Measurements from ENCODE around the gene VOPP1.

VOPP1 gene

DNA sequence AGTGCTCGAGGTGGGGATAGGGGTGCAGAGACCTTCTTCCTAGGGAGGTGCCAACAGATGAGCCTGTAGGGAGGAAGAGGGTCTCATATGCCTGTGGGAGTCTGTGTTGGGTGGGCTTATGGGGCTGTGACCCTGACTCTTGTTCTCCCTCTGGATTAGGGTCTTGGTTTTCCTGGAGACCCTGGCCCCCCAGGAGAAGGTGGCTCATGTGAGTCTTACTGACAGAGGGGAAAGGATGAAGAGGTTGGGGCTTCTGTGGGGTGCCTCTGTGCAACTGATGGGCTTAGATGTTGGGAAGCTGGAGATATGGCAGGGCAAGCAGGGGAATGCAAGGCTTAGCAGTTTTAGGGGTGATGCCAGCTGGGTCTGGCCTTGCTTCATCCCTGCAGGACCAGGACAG is 20.2 kb upstream of the VOPP1 start:
- no peak overlapping the region for H3K27ac ChIP-seq (ENCODE audit: low read length, poor library complexity, severe bottlenecking)
- peak overlapping the region; percentile 12 for H2BK5ac ChIP-seq (ENCODE audit: low read depth, low read length, poor library complexity, severe bottlenecking)
- no peaks in the 10 kb centered on the region for H3K36me3 ChIP-seq (ENCODE audit: control insufficient read depth in 1 of 2, insufficient read depth in 2 of 2, low read depth in 1 of 2, low read length in 2 of 2)
- H3K9me3 ChIP-seq (ENCODE audit: control insufficient read depth, low read length): no peaks in the 10 kb centered on the region
- H3K4ac ChIP-seq (ENCODE audit: low read depth in 1 of 2, low read length in 2 of 2): no peak overlapping the region
- no peak overlapping the region for H2BK120ac ChIP-seq (ENCODE audit: low read depth, low read length)
- H3K79me1 ChIP-seq (replicated peaks; ENCODE audit: low read length, poor library complexity, severe bottlenecking): no peaks in the 10 kb centered on the region
- H2AK5ac ChIP-seq (ENCODE audit: low read length, severe bottlenecking): no peak overlapping the region
- H3K27me3 ChIP-seq (ENCODE audit: control insufficient read depth in 1 of 2, insufficient read depth in 1 of 2, low read length in 2 of 2): peaks cover 22 to 47% of the 10 kb centered on the region in 2 experiments
- peak overlapping the region in 1 of 2 experiments; percentile 44 for H3K14ac ChIP-seq (ENCODE audit: low read length in 2 of 2)
- DNase-seq: no peak
- 70% methylated on average over 1 of the region's 1 CpG for WGBS
- H3K4me2 ChIP-seq (ENCODE audit: low read length, poor library complexity, severe bottlenecking): no peak overlapping the region
- H2BK15ac ChIP-seq (ENCODE audit: low read depth, poor library complexity, severe bottlenecking): no peak overlapping the region
- no peak overlapping the region for H3K4me3 ChIP-seq (ENCODE audit: insufficient read depth in 1 of 2, low read depth in 1 of 2, low read length in 2 of 2)
- H3K4me1 ChIP-seq (ENCODE audit: control insufficient read depth, insufficient read depth, low read depth, low read length): peaks cover 2% of the 10 kb centered on the region
- no peak overlapping the region for H3K9ac ChIP-seq (ENCODE audit: low read length)
- H4K91ac ChIP-seq (ENCODE audit: low read length): peak overlapping the region; percentile 66
- no peak overlapping the region for H4K8ac ChIP-seq (ENCODE audit: low read length)
- no peak overlapping the region for H2AFZ ChIP-seq (ENCODE audit: low read depth, low read length)
- H2BK12ac ChIP-seq (ENCODE audit: low read length in 2 of 2): peak overlapping the region in 1 of 2 experiments; percentile 75
- H3K18ac ChIP-seq (ENCODE audit: low read depth in 1 of 2, low read length in 2 of 2): no peak overlapping the region
- no peak overlapping the region for H3K23ac ChIP-seq (ENCODE audit: low read length in 2 of 2)

DNA sequence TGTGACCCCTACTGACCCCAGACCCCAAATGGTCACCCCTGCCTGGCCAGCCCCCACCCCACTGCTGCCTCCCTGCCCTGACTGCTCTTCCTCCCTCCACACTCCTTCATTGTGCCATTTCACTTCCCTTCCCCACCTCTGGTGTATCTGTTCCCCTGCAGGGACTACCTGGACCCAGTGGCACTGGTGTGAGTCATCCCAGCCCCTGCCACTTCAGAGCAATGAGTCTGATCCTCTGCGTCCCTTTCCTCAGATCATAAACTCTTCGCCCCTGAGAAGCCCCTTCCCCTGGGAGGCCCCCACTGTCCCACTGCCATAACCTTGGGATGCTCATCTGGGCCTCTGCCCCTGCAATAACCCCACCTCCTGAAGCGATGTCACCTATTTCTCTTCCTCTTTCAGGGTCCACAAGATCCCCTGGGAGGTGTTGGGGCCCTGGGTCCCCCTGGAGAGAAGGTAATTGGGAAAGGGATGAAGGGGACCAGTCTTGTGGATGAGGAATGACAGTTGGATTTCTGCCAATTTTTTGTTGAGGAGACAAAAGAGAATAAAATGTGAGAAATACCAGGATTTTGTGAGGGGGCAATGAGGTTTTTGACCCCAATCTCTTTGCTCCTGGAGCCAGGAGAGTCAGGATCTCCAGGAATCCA is 19.1 kb upstream of the VOPP1 start:
- no peak for DNase-seq
- H3K9me3 ChIP-seq (ENCODE audit: control insufficient read depth, low read length): no peaks in the 10 kb centered on the region
- H3K4ac ChIP-seq (ENCODE audit: low read depth in 1 of 2, low read length in 2 of 2): no peak overlapping the region
- no peak overlapping the region for H3K23ac ChIP-seq (ENCODE audit: low read length in 2 of 2)
- no peak overlapping the region for H2AK5ac ChIP-seq (ENCODE audit: low read length, severe bottlenecking)
- H2BK5ac ChIP-seq (ENCODE audit: low read depth, low read length, poor library complexity, severe bottlenecking): no peak overlapping the region
- H2AFZ ChIP-seq (ENCODE audit: low read depth, low read length): no peak overlapping the region
- no peak overlapping the region for H3K27ac ChIP-seq (ENCODE audit: low read length, poor library complexity, severe bottlenecking)
- H3K14ac ChIP-seq (ENCODE audit: low read length in 2 of 2): no peak overlapping the region
- 80% methylated on average over 2 of the region's 3 CpGs for WGBS
- no peak overlapping the region for H3K9ac ChIP-seq (ENCODE audit: low read length)
- no peak overlapping the region for H4K91ac ChIP-seq (ENCODE audit: low read length)
- no peak overlapping the region for H3K4me3 ChIP-seq (ENCODE audit: insufficient read depth in 1 of 2, low read depth in 1 of 2, low read length in 2 of 2)
- H3K4me1 ChIP-seq (ENCODE audit: control insufficient read depth, insufficient read depth, low read depth, low read length): peaks cover 2% of the 10 kb centered on the region
- H2BK120ac ChIP-seq (ENCODE audit: low read depth, low read length): no peak overlapping the region
- no peak overlapping the region for H4K8ac ChIP-seq (ENCODE audit: low read length)
- H3K18ac ChIP-seq (ENCODE audit: low read depth in 1 of 2, low read length in 2 of 2): no peak overlapping the region
- peaks cover 29 to 47% of the 10 kb centered on the region in 2 experiments for H3K27me3 ChIP-seq (ENCODE audit: control insufficient read depth in 1 of 2, insufficient read depth in 1 of 2, low read length in 2 of 2)
- no peak overlapping the region for H2BK15ac ChIP-seq (ENCODE audit: low read depth, poor library complexity, severe bottlenecking)
- H3K36me3 ChIP-seq (ENCODE audit: control insufficient read depth in 1 of 2, insufficient read depth in 2 of 2, low read depth in 1 of 2, low read length in 2 of 2): no peaks in the 10 kb centered on the region
- no peak overlapping the region for H2BK12ac ChIP-seq (ENCODE audit: low read length in 2 of 2)
- H3K4me2 ChIP-seq (ENCODE audit: low read length, poor library complexity, severe bottlenecking): no peak overlapping the region
- no peaks in the 10 kb centered on the region for H3K79me1 ChIP-seq (replicated peaks; ENCODE audit: low read length, poor library complexity, severe bottlenecking)

DNA sequence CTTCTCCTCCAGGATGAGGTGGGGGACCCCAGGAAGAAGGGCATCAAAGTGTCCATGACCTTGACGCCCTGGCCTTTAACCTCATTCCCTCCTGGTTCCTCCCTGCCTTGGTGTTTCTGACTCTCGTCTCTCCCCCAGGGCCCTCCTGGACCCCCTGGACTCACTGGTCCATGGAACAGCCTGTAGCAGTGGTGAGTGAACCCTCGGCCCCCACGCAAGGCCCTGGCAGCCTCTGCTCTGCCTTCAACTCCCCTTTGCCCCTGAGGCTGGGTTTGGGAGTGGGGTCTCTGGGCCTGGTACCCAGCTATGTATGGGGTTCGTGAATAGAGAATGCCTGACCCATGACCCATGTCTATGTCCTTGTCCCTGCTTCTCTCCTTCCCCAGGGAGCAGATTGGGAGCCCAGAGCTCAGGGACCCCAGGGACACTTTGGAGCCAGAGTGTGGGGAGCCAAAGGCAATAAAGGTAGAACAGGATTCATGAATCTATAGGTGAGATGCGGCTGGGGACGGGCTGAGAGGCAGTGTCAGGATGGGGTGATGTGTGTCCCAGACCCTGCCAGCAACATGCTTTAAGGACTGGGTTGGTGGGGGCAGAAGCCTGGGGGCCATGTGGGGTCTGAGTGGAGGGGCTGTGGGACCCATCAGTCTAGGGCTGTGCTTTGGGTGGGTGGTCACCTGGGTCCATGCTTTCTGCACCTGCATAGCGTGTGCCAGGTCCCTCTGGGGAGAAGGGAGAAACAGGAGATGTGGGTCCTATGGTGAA is 18.4 kb upstream of the VOPP1 start:
- no peak overlapping the region for H2BK120ac ChIP-seq (ENCODE audit: low read depth, low read length)
- H3K4me2 ChIP-seq (ENCODE audit: low read length, poor library complexity, severe bottlenecking): no peak overlapping the region
- no peak overlapping the region for H2BK15ac ChIP-seq (ENCODE audit: low read depth, poor library complexity, severe bottlenecking)
- no peak overlapping the region for H3K18ac ChIP-seq (ENCODE audit: low read depth in 1 of 2, low read length in 2 of 2)
- no peak overlapping the region for H3K14ac ChIP-seq (ENCODE audit: low read length in 2 of 2)
- no peak for DNase-seq
- no peaks in the 10 kb centered on the region for H3K79me1 ChIP-seq (replicated peaks; ENCODE audit: low read length, poor library complexity, severe bottlenecking)
- no peak overlapping the region for H4K91ac ChIP-seq (ENCODE audit: low read length)
- peaks cover 2% of the 10 kb centered on the region for H3K4me1 ChIP-seq (ENCODE audit: control insufficient read depth, insufficient read depth, low read depth, low read length)
- H3K27ac ChIP-seq (ENCODE audit: low read length, poor library complexity, severe bottlenecking): no peak overlapping the region
- peaks cover 29 to 47% of the 10 kb centered on the region in 2 experiments for H3K27me3 ChIP-seq (ENCODE audit: control insufficient read depth in 1 of 2, insufficient read depth in 1 of 2, low read length in 2 of 2)
- H3K9ac ChIP-seq (ENCODE audit: low read length): no peak overlapping the region
- H2AFZ ChIP-seq (ENCODE audit: low read depth, low read length): no peak overlapping the region
- no peak overlapping the region for H3K4me3 ChIP-seq (ENCODE audit: insufficient read depth in 1 of 2, low read depth in 1 of 2, low read length in 2 of 2)
- no peak overlapping the region for H2AK5ac ChIP-seq (ENCODE audit: low read length, severe bottlenecking)
- H3K23ac ChIP-seq (ENCODE audit: low read length in 2 of 2): no peak overlapping the region
- H2BK12ac ChIP-seq (ENCODE audit: low read length in 2 of 2): no peak overlapping the region
- H3K9me3 ChIP-seq (ENCODE audit: control insufficient read depth, low read length): no peaks in the 10 kb centered on the region
- no peak overlapping the region for H2BK5ac ChIP-seq (ENCODE audit: low read depth, low read length, poor library complexity, severe bottlenecking)
- H3K4ac ChIP-seq (ENCODE audit: low read depth in 1 of 2, low read length in 2 of 2): no peak overlapping the region
- WGBS: 64% methylated on average over 7 of the region's 8 CpGs
- no peak overlapping the region for H4K8ac ChIP-seq (ENCODE audit: low read length)
- no peaks in the 10 kb centered on the region for H3K36me3 ChIP-seq (ENCODE audit: control insufficient read depth in 1 of 2, insufficient read depth in 2 of 2, low read depth in 1 of 2, low read length in 2 of 2)

DNA sequence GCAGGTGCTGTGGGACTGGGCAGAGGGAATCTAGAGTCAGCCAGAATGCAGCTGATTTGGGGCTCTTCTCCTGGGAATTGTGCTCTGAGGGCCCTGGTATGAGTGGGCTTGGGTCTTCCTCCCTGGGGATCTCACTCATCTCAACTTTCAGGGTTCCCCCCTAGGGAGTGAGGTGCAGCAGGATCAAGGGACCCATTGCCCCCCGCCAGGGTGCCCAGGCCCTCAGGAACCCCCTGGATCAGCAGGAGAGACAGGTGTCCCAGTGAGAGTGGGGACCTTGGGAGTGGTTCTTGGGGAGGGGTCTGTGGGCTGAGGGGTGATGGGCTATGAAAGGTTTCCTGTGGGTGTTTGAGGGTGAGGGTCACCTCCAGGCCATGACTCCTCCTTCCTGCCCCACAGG is 17.6 kb upstream of the VOPP1 start:
- H4K91ac ChIP-seq (ENCODE audit: low read length): no peak overlapping the region
- DNase-seq: no peak
- no peaks in the 10 kb centered on the region for H3K9me3 ChIP-seq (ENCODE audit: control insufficient read depth, low read length)
- H3K4ac ChIP-seq (ENCODE audit: low read depth in 1 of 2, low read length in 2 of 2): no peak overlapping the region
- no peak overlapping the region for H3K27ac ChIP-seq (ENCODE audit: low read length, poor library complexity, severe bottlenecking)
- H2AFZ ChIP-seq (ENCODE audit: low read depth, low read length): no peak overlapping the region
- no peak overlapping the region for H2BK15ac ChIP-seq (ENCODE audit: low read depth, poor library complexity, severe bottlenecking)
- H2BK5ac ChIP-seq (ENCODE audit: low read depth, low read length, poor library complexity, severe bottlenecking): no peak overlapping the region
- no peak overlapping the region for H3K9ac ChIP-seq (ENCODE audit: low read length)
- peaks cover 29 to 47% of the 10 kb centered on the region in 2 experiments for H3K27me3 ChIP-seq (ENCODE audit: control insufficient read depth in 1 of 2, insufficient read depth in 1 of 2, low read length in 2 of 2)
- WGBS: 100% methylated on average over 1 of the region's 1 CpG
- H3K79me1 ChIP-seq (replicated peaks; ENCODE audit: low read length, poor library complexity, severe bottlenecking): no peaks in the 10 kb centered on the region
- no peak overlapping the region for H3K4me3 ChIP-seq (ENCODE audit: insufficient read depth in 1 of 2, low read depth in 1 of 2, low read length in 2 of 2)
- H3K4me1 ChIP-seq (ENCODE audit: control insufficient read depth, insufficient read depth, low read depth, low read length): peaks cover 2% of the 10 kb centered on the region
- H4K8ac ChIP-seq (ENCODE audit: low read length): no peak overlapping the region
- H3K4me2 ChIP-seq (ENCODE audit: low read length, poor library complexity, severe bottlenecking): no peak overlapping the region
- no peak overlapping the region for H2AK5ac ChIP-seq (ENCODE audit: low read length, severe bottlenecking)
- no peak overlapping the region for H3K14ac ChIP-seq (ENCODE audit: low read length in 2 of 2)
- H2BK120ac ChIP-seq (ENCODE audit: low read depth, low read length): no peak overlapping the region
- no peak overlapping the region for H3K18ac ChIP-seq (ENCODE audit: low read depth in 1 of 2, low read length in 2 of 2)
- H2BK12ac ChIP-seq (ENCODE audit: low read length in 2 of 2): no peak overlapping the region
- no peaks in the 10 kb centered on the region for H3K36me3 ChIP-seq (ENCODE audit: control insufficient read depth in 1 of 2, insufficient read depth in 2 of 2, low read depth in 1 of 2, low read length in 2 of 2)
- no peak overlapping the region for H3K23ac ChIP-seq (ENCODE audit: low read length in 2 of 2)
